Neuron (in vitro differentiated cells): ENCODE measurements around the gene ABCB1.
"Not testable (repeated sequence)": the region's sequence is repeated elsewhere in the genome, so short reads cannot be mapped to it uniquely, and the experiment has no call there.

Source experiments
- H2AFZ ChIP-seq: one replicate; pipeline ENCODE4 v1.6.1; 2013; ENCODE audit warnings: low read depth, mild to moderate bottlenecking, inconsistent platforms, low read length, moderate library complexity
- H3K27me3 ChIP-seq: one replicate; pipeline ENCODE4 v1.6.1; 2013; ENCODE audit warnings: low read length; ENCODE audit not compliant: insufficient read depth
- H3K36me3 ChIP-seq: one replicate; pipeline ENCODE4 v1.6.1; 2013; ENCODE audit warnings: low read length; ENCODE audit not compliant: insufficient read depth
- H3K4me1 ChIP-seq: one replicate; pipeline ENCODE4 v1.6.1; 2013; ENCODE audit warnings: low read length; ENCODE audit not compliant: insufficient read depth
- H3K4me3 ChIP-seq: 2 replicates; pipeline ENCODE4 v1.5.1; 2013; ENCODE audit warnings: mild to moderate bottlenecking, low read length, moderate library complexity
- H3K9me3 ChIP-seq: one replicate; pipeline ENCODE4 v1.6.1; 2013; ENCODE audit warnings: low read length

The ABCB1 gene

DNA sequence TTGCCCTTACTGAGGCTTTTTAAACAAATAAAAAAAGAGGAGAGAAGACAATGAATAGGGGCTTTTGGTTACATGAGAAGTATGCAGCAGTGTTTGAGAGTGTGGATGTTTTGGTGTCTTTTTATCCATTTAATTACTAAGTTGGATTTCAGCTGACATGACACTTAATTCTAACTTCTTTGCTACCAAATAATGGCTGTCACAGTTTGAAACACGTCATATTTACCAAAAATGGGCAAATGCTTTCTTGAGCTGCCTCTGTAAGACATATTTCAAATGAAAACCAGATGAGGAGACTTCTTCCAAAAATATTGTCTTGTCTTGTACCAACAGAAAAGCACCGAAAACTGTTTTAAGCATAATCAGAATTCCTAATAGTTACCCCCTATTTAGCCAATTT lies 129.2 kb downstream of the ABCB1 start:
- H3K4me3 ChIP-seq, result no peak overlapping the region
- no peaks in the 10 kb centered on the region for H3K27me3 ChIP-seq
- no peaks in the 10 kb centered on the region for H3K9me3 ChIP-seq

GRCh38 chr7:87469204-87469603 lies 131.5 kb downstream of the ABCB1 start:
- H3K4me1 ChIP-seq, H3K4me3 ChIP-seq, H3K9me3 ChIP-seq, H2AFZ ChIP-seq, H3K36me3 ChIP-seq, H3K27me3 ChIP-seq: not testable (repeated sequence)

More for the DNA sequence above, 129.2 kb downstream of the ABCB1 start:
- H3K36me3 ChIP-seq, result no peaks in the 10 kb centered on the region
- H2AFZ ChIP-seq, result no peak overlapping the region
- peaks cover 8% of the 10 kb centered on the region for H3K4me1 ChIP-seq

DNA sequence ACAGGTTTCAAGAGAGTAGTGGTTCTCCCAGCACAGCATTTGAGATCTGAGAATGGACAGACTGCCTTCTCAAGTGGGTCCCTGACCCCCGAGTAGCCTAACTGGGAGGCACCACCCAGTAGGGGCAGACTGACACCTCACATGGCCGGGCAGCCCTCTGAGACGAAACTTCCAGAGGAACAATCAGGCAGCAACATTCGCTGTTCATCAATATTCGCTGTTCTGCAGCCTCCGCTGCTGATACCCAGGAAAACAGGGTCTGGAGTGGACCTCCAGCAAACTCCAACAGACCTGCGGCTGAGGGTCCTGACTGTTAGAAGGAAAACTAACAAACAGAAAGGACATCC lies 135.2 kb downstream of the ABCB1 start:
- not testable (repeated sequence) for H3K27me3 ChIP-seq, H3K4me3 ChIP-seq, H3K4me1 ChIP-seq, H2AFZ ChIP-seq, H3K9me3 ChIP-seq, H3K36me3 ChIP-seq

GRCh38 chr7:87464830-87465533 lies 135.7 kb downstream of the ABCB1 start:
- not testable (repeated sequence) for H3K4me1 ChIP-seq, H3K36me3 ChIP-seq, H3K9me3 ChIP-seq, H3K4me3 ChIP-seq, H3K27me3 ChIP-seq, H2AFZ ChIP-seq

- Histone ChIP-seq H2AFZ (no peak overlapping the region), H3K36me3 (no peaks in the 10 kb centered on the region), H3K4me1 (no peaks in the 10 kb centered on the region), H3K4me3 (no peak overlapping the region), H3K9me3 (no peaks in the 10 kb centered on the region), H3K27me3 (no peaks in the 10 kb centered on the region)
Measured at GRCh38 chr7:87463982-87464381, 136.7 kb downstream of the ABCB1 start.

- H3K27me3 ChIP-seq, H2AFZ ChIP-seq: not testable (repeated sequence)
Measured at GRCh38 chr7:87460444-87460843, 140.2 kb downstream of the ABCB1 start.

DNA sequence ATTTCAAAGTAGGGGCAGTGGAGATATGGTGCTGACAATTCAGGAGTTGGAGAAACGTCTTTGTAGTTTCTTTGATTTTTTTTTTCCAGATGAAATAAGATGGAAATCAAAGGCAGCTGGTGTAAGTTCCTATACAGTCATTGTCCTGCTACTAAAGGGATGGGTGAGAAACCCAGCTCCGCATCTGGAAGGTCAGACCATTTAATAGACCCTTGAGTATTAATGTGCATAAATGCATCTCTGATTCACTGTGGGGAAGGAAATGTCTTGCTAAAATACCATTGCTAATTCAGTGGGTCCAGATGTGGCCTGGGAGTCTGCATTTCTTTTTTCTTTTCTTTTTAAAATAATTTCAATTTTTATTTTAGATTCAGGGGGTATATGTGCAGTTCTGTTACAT lies 140.7 kb downstream of the ABCB1 start:
- Histone ChIP-seq H3K4me1 (peaks cover 7% of the 10 kb centered on the region), H2AFZ (no peak overlapping the region), H3K9me3 (no peaks in the 10 kb centered on the region), H3K36me3 (no peaks in the 10 kb centered on the region), H3K27me3 (no peaks in the 10 kb centered on the region), H3K4me3 (no peak overlapping the region)

More at GRCh38 chr7:87460444-87460843, 140.2 kb downstream of the ABCB1 start:
- H3K4me1 ChIP-seq, H3K4me3 ChIP-seq, H3K9me3 ChIP-seq, H3K36me3 ChIP-seq: not testable (repeated sequence)

DNA sequence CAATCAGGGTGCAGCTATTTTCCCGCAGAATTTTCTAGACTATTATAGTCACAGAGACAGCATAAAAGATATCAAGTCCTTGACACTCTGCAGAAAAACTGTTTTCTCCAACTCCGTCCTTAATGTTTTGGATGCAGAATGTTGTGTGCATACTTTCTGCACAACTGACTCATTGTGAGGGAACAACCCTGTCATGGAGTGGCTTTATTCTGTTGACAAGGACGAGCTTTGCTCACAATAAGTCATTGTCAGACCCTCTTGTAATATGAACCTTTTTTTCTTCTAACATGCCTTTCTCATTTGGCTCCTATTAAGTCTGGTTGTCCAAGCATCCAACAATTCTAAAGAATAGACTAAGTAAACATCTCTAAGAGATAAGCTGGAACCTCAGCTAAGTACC lies 142.5 kb downstream of the ABCB1 start:
- Histone ChIP-seq H3K36me3 (no peaks in the 10 kb centered on the region), H3K4me1 (peaks cover 7% of the 10 kb centered on the region), H2AFZ (no peak overlapping the region), H3K9me3 (no peaks in the 10 kb centered on the region), H3K4me3 (no peak overlapping the region), H3K27me3 (no peaks in the 10 kb centered on the region)

DNA sequence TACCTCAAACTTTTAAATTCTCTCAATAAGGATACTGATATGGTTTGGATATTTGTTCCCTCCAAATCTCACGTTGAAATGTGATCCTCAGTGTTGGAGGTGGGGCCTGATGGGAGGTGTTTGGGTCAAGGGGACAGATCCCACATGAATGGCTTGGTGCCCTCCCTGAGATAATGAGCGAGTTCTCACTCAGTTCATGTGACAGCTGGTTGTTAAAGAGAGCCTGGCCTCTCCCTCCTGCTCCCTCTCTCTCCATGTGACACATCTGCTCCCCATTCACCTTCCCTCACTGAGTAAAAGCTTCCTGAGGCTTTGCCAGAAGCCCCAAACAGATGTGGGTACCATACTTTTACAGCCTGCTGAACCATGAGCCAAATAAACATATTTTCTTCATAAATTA lies 144.4 kb downstream of the ABCB1 start:
- H2AFZ ChIP-seq, result no peak overlapping the region
- no peak overlapping the region for H3K4me3 ChIP-seq
- H3K36me3 ChIP-seq, result no peaks in the 10 kb centered on the region
- H3K9me3 ChIP-seq, result no peaks in the 10 kb centered on the region
- H3K27me3 ChIP-seq, result no peaks in the 10 kb centered on the region
- H3K4me1 ChIP-seq, result peaks cover 7% of the 10 kb centered on the region
